ENCODE results near the gene CCDC9B.

- TF ChIP-seq POLR2AphosphoS5 (IDR thresholded peaks at IDR 0.05) (no peak), CTCF (IDR thresholded peaks at IDR 0.05) (no peak), POLR2A (IDR thresholded peaks at IDR 0.05) (no peak), EP300 (IDR thresholded peaks at IDR 0.05) (no peak)
These were observed 40.0 kb downstream of the CCDC9B start for GRCh38 chr15:40300771-40301170.

Data from stomach (tissue), 4 donors.